H9 (cell line): ENCODE measurements around the gene CREB5. TPM values are rescaled to one million over a fixed set of nuclear protein-coding genes. Genes with fewer than 3 reads are reported as not detected.

Experiments
- DNase-seq: peaks from one replicate; pipeline ENCODE4 v3.0.0-alpha.2; 2017
- H2AFZ ChIP-seq: one replicate; pipeline ENCODE4 v1.6.1; 2013; ENCODE audit warnings: mild to moderate bottlenecking, low read length, control low read depth, moderate library complexity
- H2AK5ac ChIP-seq: 2 replicates; pipeline ENCODE4 v1.6.1; 2013; ENCODE audit warnings: low read length, control low read depth, mixed read lengths; ENCODE audit not compliant: insufficient read length
- H2BK120ac ChIP-seq: one replicate; pipeline ENCODE4 v1.6.1; 2013; ENCODE audit warnings: low read depth, mild to moderate bottlenecking, low read length, control low read depth, inconsistent platforms; ENCODE audit not compliant: poor library complexity, severe bottlenecking
- H2BK12ac ChIP-seq: 2 replicates; pipeline ENCODE4 v1.6.1; 2013; ENCODE audit warnings: low read length, control low read depth, mixed read lengths, low read depth; ENCODE audit not compliant: insufficient read length
- H2BK15ac ChIP-seq: 2 replicates; pipeline ENCODE4 v1.6.1; 2013; ENCODE audit warnings: low read depth, low read length, control low read depth
- H2BK20ac ChIP-seq: one replicate; pipeline ENCODE4 v1.6.1; 2013; ENCODE audit warnings: low read depth, mild to moderate bottlenecking, low read length, control low read depth, inconsistent platforms; ENCODE audit not compliant: poor library complexity, severe bottlenecking
- H2BK5ac ChIP-seq: 2 replicates; pipeline ENCODE4 v1.6.1; 2013; ENCODE audit warnings: low read length, control low read depth, mixed read lengths; ENCODE audit not compliant: insufficient read length
- H3K14ac ChIP-seq: 2 replicates; pipeline ENCODE4 v1.6.1; 2013; ENCODE audit warnings: low read length, control low read depth; ENCODE audit not compliant: insufficient read depth
- H3K18ac ChIP-seq: 2 replicates; pipeline ENCODE4 v1.6.1; 2013; ENCODE audit warnings: low read depth, mild to moderate bottlenecking, mixed read lengths, low read length, control low read depth; ENCODE audit not compliant: insufficient read length
- H3K23ac ChIP-seq: 2 replicates; pipeline ENCODE4 v1.6.1; 2013; ENCODE audit warnings: low read length, control low read depth, mixed read lengths, low read depth; ENCODE audit not compliant: insufficient read length
- H3K23me2 ChIP-seq: 2 replicates; pipeline ENCODE4 v1.6.1; 2013; ENCODE audit warnings: low read depth, mild to moderate bottlenecking, mixed read lengths, low read length, control low read depth; ENCODE audit not compliant: insufficient read length, poor library complexity, severe bottlenecking
- H3K27ac ChIP-seq: 2 replicates; pipeline ENCODE4 v1.5.1; 2013; ENCODE audit warnings: low read length, control low read depth, mixed read lengths, low read depth; ENCODE audit not compliant: insufficient read length
- H3K27me3 ChIP-seq: 2 replicates; pipeline ENCODE4 v1.6.1; 2013; ENCODE audit warnings: low read length, control low read depth, inconsistent platforms; ENCODE audit not compliant: insufficient read depth
- H3K4ac ChIP-seq: 2 replicates; pipeline ENCODE4 v1.6.1; 2013; ENCODE audit warnings: low read depth, mild to moderate bottlenecking, control low read depth, inconsistent platforms, low read length, moderate library complexity
- H3K4me1 ChIP-seq: 2 replicates; pipeline ENCODE4 v1.6.1; 2013; ENCODE audit warnings: low read length, control low read depth, inconsistent platforms; ENCODE audit not compliant: insufficient read depth
- H3K4me2 ChIP-seq: 2 replicates; pipeline ENCODE4 v1.6.1; 2013; ENCODE audit warnings: low read length, control low read depth, mixed read lengths; ENCODE audit not compliant: insufficient read length, insufficient read depth
- H3K56ac ChIP-seq: 2 replicates; pipeline ENCODE4 v1.6.1; 2013; ENCODE audit warnings: low read depth, mild to moderate bottlenecking, mixed read lengths, low read length, control low read depth; ENCODE audit not compliant: insufficient read length
- H3K79me1 ChIP-seq: 2 replicates; pipeline ENCODE4 v1.6.1; 2013; ENCODE audit warnings: low read depth, mild to moderate bottlenecking, moderate library complexity, low read length, control low read depth, inconsistent platforms; ENCODE audit not compliant: insufficient read depth, poor library complexity, severe bottlenecking
- H3K79me2 ChIP-seq: 2 replicates; pipeline ENCODE4 v1.6.1; 2013; ENCODE audit warnings: low read length, control low read depth, inconsistent platforms; ENCODE audit not compliant: insufficient read depth
- H3K9ac ChIP-seq: 2 replicates; pipeline ENCODE4 v1.6.1; 2013; ENCODE audit warnings: low read length, control low read depth, mixed read lengths; ENCODE audit not compliant: insufficient read length; ENCODE audit errors: extremely low read depth
- H3K9me3 ChIP-seq: one replicate; pipeline ENCODE4 v1.6.1; 2013; ENCODE audit warnings: low read depth, low read length, inconsistent platforms; ENCODE audit not compliant: control insufficient read depth
- H3T11ph ChIP-seq: one replicate; pipeline ENCODE4 v1.6.1; 2013; ENCODE audit warnings: mild to moderate bottlenecking, low read length, control low read depth, inconsistent platforms
- H4K20me1 ChIP-seq: one replicate; pipeline ENCODE4 v1.6.1; 2013; ENCODE audit not compliant: control insufficient read depth, insufficient read length, insufficient read depth
- H4K5ac ChIP-seq: 2 replicates; pipeline ENCODE4 v1.6.1; 2013; ENCODE audit warnings: low read depth, mild to moderate bottlenecking, mixed read lengths, low read length, control low read depth; ENCODE audit not compliant: insufficient read length
- H4K8ac ChIP-seq: replicated peaks from 2 replicates; pipeline ENCODE4 v1.6.1; 2013; ENCODE audit warnings: low read length, control low read depth, mixed read lengths, low read depth; ENCODE audit not compliant: insufficient read length
- H4K91ac ChIP-seq: 2 replicates; pipeline ENCODE4 v1.6.1; 2013; ENCODE audit warnings: low read depth, mild to moderate bottlenecking, moderate library complexity, mixed read lengths, low read length, control low read depth; ENCODE audit not compliant: insufficient read length
- H3K27ac Mint-ChIP-seq, 3 experiments: 2 replicates in 2 of 3; 3 replicates in 1 of 3; pipeline ENCODE4 v1.8.0; 2020 to 2021; ENCODE audit warnings: mixed read lengths in 3 of 3, mild to moderate bottlenecking in 1 of 3, moderate library complexity in 1 of 3
- H3K27me3 Mint-ChIP-seq: 2 replicates; pipeline ENCODE4 v1.8.0; 2021; ENCODE audit warnings: low read depth, mild to moderate bottlenecking, moderate library complexity, mixed read lengths
- H3K36me3 Mint-ChIP-seq, 3 experiments: 2 replicates in 2 of 3; 3 replicates in 1 of 3; pipeline ENCODE4 v1.8.0; 2020 to 2021; ENCODE audit warnings: low read depth in 3 of 3, mixed read lengths in 3 of 3; ENCODE audit not compliant: insufficient read depth in 1 of 3
- H3K4me1 Mint-ChIP-seq, 2 experiments: 2 replicates each; pipeline ENCODE4 v1.8.0; 2020; ENCODE audit warnings: mixed read lengths in 2 of 2
- H3K4me3 Mint-ChIP-seq, 2 experiments: 2 replicates in 1 of 2; 3 replicates in 1 of 2; pipeline ENCODE4 v1.8.0; 2020 to 2021; ENCODE audit warnings: mild to moderate bottlenecking in 2 of 2, mixed read lengths in 2 of 2, moderate library complexity in 1 of 2
- H3K9me3 Mint-ChIP-seq, 2 experiments: 2 replicates in 1 of 2; 3 replicates in 1 of 2; pipeline ENCODE4 v1.8.0; 2020; ENCODE audit warnings: mild to moderate bottlenecking in 2 of 2, mixed read lengths in 2 of 2, moderate library complexity in 1 of 2
- WGBS: extraction: QIAGEN DNeasy Blood & Tissue Kit; methylation state at CpG from one replicate; pipeline ENCODE4 v1.1.7; 2013; ENCODE audit warnings: missing lambda C conversion rate, low lambda C conversion rate, mixed read lengths; ENCODE audit not compliant: insufficient read length; ENCODE audit errors: extremely low coverage; 5-methylcytosine and 5-hydroxymethylcytosine counted together
- total RNA-seq: library from RNA; stranded (reverse); gene quantifications from 2 replicates; pipeline ENCODE4 v1.2.1, GENCODE V29; 2021
- TF ChIP-seq, protein P1 (sequence below): fragments of 200-600 bp; sonication (generic); conservative IDR thresholded peaks from 3 replicates; pipeline ENCODE4 v1.8.0; 2021; ENCODE audit warnings: antibody characterized with exemption, mild to moderate bottlenecking

Gene CREB5
- total RNA-seq, 1 experiment from 2014 or later: 4.0 TPM

DNA sequence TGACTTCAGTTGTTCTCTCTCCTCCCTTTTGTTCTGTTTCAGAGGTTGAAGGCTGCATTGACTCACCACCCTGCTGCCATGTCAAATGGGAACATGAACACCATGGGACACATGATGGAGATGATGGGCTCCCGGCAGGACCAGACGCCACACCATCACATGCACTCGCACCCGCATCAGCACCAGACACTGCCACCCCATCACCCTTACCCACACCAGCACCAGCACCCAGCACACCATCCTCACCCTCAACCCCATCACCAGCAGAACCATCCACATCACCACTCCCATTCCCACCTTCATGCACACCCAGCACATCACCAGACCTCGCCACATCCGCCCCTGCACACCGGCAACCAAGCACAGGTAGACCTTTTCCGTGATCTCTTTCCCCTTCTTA, 391.8 kb downstream of the CREB5 start:
- H2AK5ac ChIP-seq: no peak overlapping the region
- Mint-ChIP-seq H3K9me3 (no peaks in the 10 kb centered on the region), H3K27me3 (no peaks in the 10 kb centered on the region), H3K27ac (peak overlapping the region in 1 of 3 experiments; percentile 13; a peak in 1 of 7 replicates), H3K4me1 (peaks cover 13 to 14% of the 10 kb centered on the region in 2 experiments), H3K4me3 (no peak overlapping the region), H3K36me3 (no peaks in the 10 kb centered on the region; a peak in 1 of 7 replicates)
- H4K91ac ChIP-seq: no peak overlapping the region
- H3K27me3 ChIP-seq: no peaks in the 10 kb centered on the region
- H3K79me2 ChIP-seq: no peaks in the 10 kb centered on the region
- H3K4me2 ChIP-seq: no peak overlapping the region
- no peaks in the 10 kb centered on the region for H3K9me3 ChIP-seq
- no peaks in the 10 kb centered on the region for H3K79me1 ChIP-seq
- H2BK20ac ChIP-seq: no peak overlapping the region
- no peak for DNase-seq
- H2AFZ ChIP-seq: no peak overlapping the region
- no peak overlapping the region for H3K23ac ChIP-seq
- H2BK15ac ChIP-seq: no peak overlapping the region
- H3K27ac ChIP-seq: no peak overlapping the region
- no peak overlapping the region for H3K18ac ChIP-seq
- no peak overlapping the region for H4K8ac ChIP-seq
- no peak overlapping the region for H2BK12ac ChIP-seq
- H3K4ac ChIP-seq: no peak overlapping the region
- H3K9ac ChIP-seq: no peak overlapping the region
- no peak overlapping the region for H4K5ac ChIP-seq
- H2BK120ac ChIP-seq: no peak overlapping the region
- TF ChIP-seq, protein P1, sequence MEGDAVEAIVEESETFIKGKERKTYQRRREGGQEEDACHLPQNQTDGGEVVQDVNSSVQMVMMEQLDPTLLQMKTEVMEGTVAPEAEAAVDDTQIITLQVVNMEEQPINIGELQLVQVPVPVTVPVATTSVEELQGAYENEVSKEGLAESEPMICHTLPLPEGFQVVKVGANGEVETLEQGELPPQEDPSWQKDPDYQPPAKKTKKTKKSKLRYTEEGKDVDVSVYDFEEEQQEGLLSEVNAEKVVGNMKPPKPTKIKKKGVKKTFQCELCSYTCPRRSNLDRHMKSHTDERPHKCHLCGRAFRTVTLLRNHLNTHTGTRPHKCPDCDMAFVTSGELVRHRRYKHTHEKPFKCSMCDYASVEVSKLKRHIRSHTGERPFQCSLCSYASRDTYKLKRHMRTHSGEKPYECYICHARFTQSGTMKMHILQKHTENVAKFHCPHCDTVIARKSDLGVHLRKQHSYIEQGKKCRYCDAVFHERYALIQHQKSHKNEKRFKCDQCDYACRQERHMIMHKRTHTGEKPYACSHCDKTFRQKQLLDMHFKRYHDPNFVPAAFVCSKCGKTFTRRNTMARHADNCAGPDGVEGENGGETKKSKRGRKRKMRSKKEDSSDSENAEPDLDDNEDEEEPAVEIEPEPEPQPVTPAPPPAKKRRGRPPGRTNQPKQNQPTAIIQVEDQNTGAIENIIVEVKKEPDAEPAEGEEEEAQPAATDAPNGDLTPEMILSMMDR: no peak
- H4K20me1 ChIP-seq: no peaks in the 10 kb centered on the region
- no peak overlapping the region for H3T11ph ChIP-seq
- no peaks in the 10 kb centered on the region for H3K23me2 ChIP-seq
- H3K4me1 ChIP-seq: no peaks in the 10 kb centered on the region
- WGBS: no CpG with 5 or more reads among the region's 8 CpGs
- H2BK5ac ChIP-seq: no peak overlapping the region
- H3K14ac ChIP-seq: no peak overlapping the region
- no peak overlapping the region for H3K56ac ChIP-seq
